ENCODE results near the gene IGSF11. TPM values are rescaled to one million over a fixed set of nuclear protein-coding genes. Genes with fewer than 3 reads are reported as not detected.

IGSF11 gene
- total RNA-seq, 2 donors from 2014 or later: 3.9 to 6.0 TPM

GRCh38 chr3:118966700-118967099, 67.9 kb downstream of the IGSF11 start:
- Histone ChIP-seq H3K4me1 (ENCODE audit: control insufficient read depth, insufficient read depth, low read length) (no peaks in the 10 kb centered on the region), H3K27ac (ENCODE audit: low read depth, low read length) (no peak overlapping the region), H3K4me3 (ENCODE audit: low read length) (no peak overlapping the region), H3K9ac (ENCODE audit: extremely low read depth, low read length, poor library complexity, severe bottlenecking) (no peak overlapping the region), H3K9me3 (ENCODE audit: control insufficient read depth, low read length) (no peaks in the 10 kb centered on the region), H3K36me3 (ENCODE audit: control insufficient read depth, insufficient read depth, low read length) (no peaks in the 10 kb centered on the region), H3K27me3 (ENCODE audit: control insufficient read depth, insufficient read depth, low read length, poor library complexity, severe bottlenecking) (peaks cover 21% of the 10 kb centered on the region)
- WGBS, 2 experiments (ENCODE audit: insufficient coverage in 1 of 2, insufficient read length in 1 of 2): 77 to 83% methylated on average over 1 to 2 of the region's 2 CpGs
- Mint-ChIP-seq H3K4me3 (no peak overlapping the region), H3K4me1 (peaks cover 2% of the 10 kb centered on the region), H3K27ac (no peak overlapping the region), H3K27me3 (ENCODE audit: insufficient read depth) (peaks cover 3% of the 10 kb centered on the region), H3K36me3 (ENCODE audit: low read depth) (no peaks in the 10 kb centered on the region), H3K9me3 (no peaks in the 10 kb centered on the region)
- no peak for TF ChIP-seq CTCF (conservative IDR thresholded peaks at IDR 0.05)
- no peak for DNase-seq

GRCh38 chr3:118963711-118964110, 70.9 kb downstream of the IGSF11 start:
- peaks cover 2% of the 10 kb centered on the region for H3K4me1 Mint-ChIP-seq
- no peak overlapping the region for H3K4me3 ChIP-seq (ENCODE audit: low read length)
- H3K9ac ChIP-seq (ENCODE audit: extremely low read depth, low read length, poor library complexity, severe bottlenecking): no peak overlapping the region
- peaks cover 6% of the 10 kb centered on the region for H3K27me3 ChIP-seq (ENCODE audit: control insufficient read depth, insufficient read depth, low read length, poor library complexity, severe bottlenecking)
- no peaks in the 10 kb centered on the region for H3K4me1 ChIP-seq (ENCODE audit: control insufficient read depth, insufficient read depth, low read length)
- no peak overlapping the region for H3K27ac Mint-ChIP-seq
- no peaks in the 10 kb centered on the region for H3K9me3 ChIP-seq (ENCODE audit: control insufficient read depth, low read length)
- H3K27me3 Mint-ChIP-seq (ENCODE audit: insufficient read depth): no peaks in the 10 kb centered on the region
- H3K36me3 Mint-ChIP-seq (ENCODE audit: low read depth): no peaks in the 10 kb centered on the region
- H3K36me3 ChIP-seq (ENCODE audit: control insufficient read depth, insufficient read depth, low read length): no peaks in the 10 kb centered on the region
- no peak for TF ChIP-seq CTCF (conservative IDR thresholded peaks at IDR 0.05)
- no peak overlapping the region for H3K27ac ChIP-seq (ENCODE audit: low read depth, low read length)
- WGBS, 2 experiments (ENCODE audit: insufficient coverage in 1 of 2, insufficient read length in 1 of 2): 86 to 89% methylated on average over 1 of the region's 1 CpG
- H3K9me3 Mint-ChIP-seq: no peaks in the 10 kb centered on the region
- no peak for DNase-seq
- no peak overlapping the region for H3K4me3 Mint-ChIP-seq

GRCh38 chr3:118960876-118961450, 73.7 kb downstream of the IGSF11 start:
- Histone ChIP-seq H3K4me3 (ENCODE audit: low read length) (no peak overlapping the region), H3K4me1 (ENCODE audit: control insufficient read depth, insufficient read depth, low read length) (no peaks in the 10 kb centered on the region), H3K27ac (ENCODE audit: low read depth, low read length) (no peak overlapping the region), H3K36me3 (ENCODE audit: control insufficient read depth, insufficient read depth, low read length) (no peaks in the 10 kb centered on the region), H3K9me3 (ENCODE audit: control insufficient read depth, low read length) (peaks cover 8% of the 10 kb centered on the region), H3K9ac (ENCODE audit: extremely low read depth, low read length, poor library complexity, severe bottlenecking) (no peak overlapping the region), H3K27me3 (ENCODE audit: control insufficient read depth, insufficient read depth, low read length, poor library complexity, severe bottlenecking) (no peaks in the 10 kb centered on the region)
- 90 to 94% methylated on average over 2 of the region's 2 CpGs for WGBS, 2 experiments (ENCODE audit: insufficient coverage in 1 of 2, insufficient read length in 1 of 2)
- no peaks in the 10 kb centered on the region for H3K36me3 Mint-ChIP-seq (ENCODE audit: low read depth)
- no peak overlapping the region for H3K27ac Mint-ChIP-seq
- no peak overlapping the region for H3K4me3 Mint-ChIP-seq
- H3K27me3 Mint-ChIP-seq (ENCODE audit: insufficient read depth): peaks cover 3% of the 10 kb centered on the region
- DNase-seq: no peak
- peaks cover 2% of the 10 kb centered on the region for H3K9me3 Mint-ChIP-seq
- no peak for TF ChIP-seq CTCF (conservative IDR thresholded peaks at IDR 0.05)
- H3K4me1 Mint-ChIP-seq: no peaks in the 10 kb centered on the region
